Activated T-helper 1 cell treated with anti-CD3 and anti-CD28 coated beads, Interleukin-2, amount 50 U/mL, for 16 hours (primary cell): ENCODE measurements around the gene ZMYND10.

Experiments used
- DNase-seq, 2 donors: peaks; one replicate each; pipeline ENCODE4 v3.0.0-alpha.2; 2020; ENCODE audit warnings: low read depth in 1 of 2, low spot score in 1 of 2

The ZMYND10 gene

GRCh38 chr3:50347187-50347813, 1.8 kb upstream of the ZMYND10 start:
- DNase-seq = peak; percentile 60 to 67

- no peak for DNase-seq
These were observed 524 bp downstream of the ZMYND10 start for GRCh38 chr3:50345008-50345407.

- no peak for DNase-seq
These were observed 2.5 kb downstream of the ZMYND10 start for GRCh38 chr3:50342813-50343633.

- no peak for DNase-seq
These were observed 3.4 kb downstream of the ZMYND10 start for GRCh38 chr3:50341996-50342650.

GRCh38 chr3:50341537-50341936, 4.0 kb downstream of the ZMYND10 start:
- no peak for DNase-seq

- DNase-seq = peak in 1 of 2 donors; percentile 47
These were observed 4.8 kb downstream of the ZMYND10 start, which contains the start of gene RASSF1 for GRCh38 chr3:50340448-50341329. RASSF1 (minus strand) TSS chr3:50340836; CDS start chr3:50340805, 31 bp downstream.

- no peak for DNase-seq
These were observed 5.4 kb downstream of the ZMYND10 start for GRCh38 chr3:50340147-50340447.

GRCh38 chr3:50339485-50340146, 5.9 kb downstream of the ZMYND10 start:
- no peak for DNase-seq

- DNase-seq = no peak
These were observed 6.6 kb downstream of the ZMYND10 start for GRCh38 chr3:50338965-50339364.

- DNase-seq = peak; percentile 82 to 91
These were observed 8.2 kb downstream of the ZMYND10 start for GRCh38 chr3:50337175-50337861.

- DNase-seq = no peak
These were observed 8.9 kb downstream of the ZMYND10 start for GRCh38 chr3:50336452-50337174.

- DNase-seq = no peak
These were observed 11.0 kb downstream of the ZMYND10 start for GRCh38 chr3:50334339-50335075.

- DNase-seq = no peak
These were observed 11.7 kb downstream of the ZMYND10 start for GRCh38 chr3:50333744-50334328.

- no peak for DNase-seq
These were observed 14.1 kb downstream of the ZMYND10 start for GRCh38 chr3:50331364-50331907.

GRCh38 chr3:50330330-50330729, 15.2 kb downstream of the ZMYND10 start:
- DNase-seq = no peak

- DNase-seq = peak; percentile 90
These were observed 17.4 kb downstream of the ZMYND10 start, which contains the start of gene TUSC2 for GRCh38 chr3:50327943-50328691. TUSC2 (minus strand) TSS chr3:50328223; CDS start chr3:50328099, 124 bp downstream.

GRCh38 chr3:50327129-50327528, 18.4 kb downstream of the ZMYND10 start:
- no peak for DNase-seq
